Prostate gland (tissue), 2 donors: ENCODE measurements around the gene DIS3L2.

ENCODE experiments used
- CTCF ChIP-seq, 4 experiments: fragments of 200-600 bp in 2 of 4; fragments of 450-650 bp in 2 of 4; sonication (generic) in 2 of 4; IDR thresholded peaks; 1 replicate in 3 of 4; 2 replicates in 1 of 4; pipeline ENCODE4 v1.5.1; 2016 to 2019; ENCODE audit warnings: antibody characterized with exemption in 4 of 4, mild to moderate bottlenecking in 2 of 4, moderate library complexity in 2 of 4
- POLR2A ChIP-seq: fragments of 450-650 bp; IDR thresholded peaks from one replicate; pipeline ENCODE4 v1.6.1; 2016; ENCODE audit warnings: antibody characterized with exemption, mild to moderate bottlenecking
- POLR2AphosphoS5 ChIP-seq: sonication (generic); formaldehyde crosslinking; IDR thresholded peaks from one replicate; pipeline ENCODE4 v1.6.1; 2017; ENCODE audit warnings: antibody characterized with exemption

- TF ChIP-seq CTCF (IDR thresholded peaks at IDR 0.05) (no peak), POLR2A (no peak), POLR2AphosphoS5 (no peak)
Observed at GRCh38 chr2:232335859-232336215, 374.3 kb downstream of the DIS3L2 start.
